Measurements from ENCODE around the gene MED19. TPM values are rescaled to one million over a fixed set of nuclear protein-coding genes. Genes with fewer than 3 reads are reported as not detected.

Gene MED19
- total and polyA plus RNA-seq, 2 donors (not counting 1 experiment from before 2014, with no cell fraction given): 9.3 to 15.0 TPM

- H2AFZ ChIP-seq (ENCODE audit: insufficient read depth, low read depth, low read length, poor library complexity, severe bottlenecking): no peak overlapping the region
- no peak overlapping the region for H3K27ac ChIP-seq (ENCODE audit: low read length in 2 of 2)
- no peaks in the 10 kb centered on the region for H3K27me3 ChIP-seq (replicated peaks in 1 of 4; ENCODE audit: control extremely low read depth in 1 of 4, control insufficient read depth in 3 of 4, insufficient read depth in 4 of 4, low read length in 3 of 4)
- H3K4me1 Mint-ChIP-seq: peaks cover 15% of the 10 kb centered on the region
- peaks cover 14% of the 10 kb centered on the region for H3K79me2 ChIP-seq (ENCODE audit: control insufficient read depth, insufficient read depth, low read length)
- WGBS (ENCODE audit: insufficient coverage): 100% methylated on average over 1 of the region's 3 CpGs
- H3K9me3 ChIP-seq (ENCODE audit: control extremely low read depth in 1 of 3, control insufficient read depth in 2 of 3, insufficient read depth in 1 of 3, low read length in 2 of 3): no peaks in the 10 kb centered on the region
- no peak overlapping the region for H3K27ac Mint-ChIP-seq
- no peak overlapping the region for H3K4me3 ChIP-seq (ENCODE audit: control extremely low read depth in 1 of 5, extremely low read depth in 1 of 5, insufficient read depth in 1 of 5, low read depth in 2 of 5, low read length in 4 of 5)
- TF ChIP-seq CTCF (IDR thresholded peaks at IDR 0.05): no peak
- TF ChIP-seq EZH2 (IDR thresholded peaks at IDR 0.05; ENCODE audit: borderline replicate concordance, insufficient read depth, low read depth, low read length, poor library complexity, severe bottlenecking): no peak
- H3K4me2 ChIP-seq (replicated peaks; ENCODE audit: low read depth, low read length, poor library complexity, severe bottlenecking): no peak overlapping the region
- no peaks in the 10 kb centered on the region for H3K9me3 Mint-ChIP-seq (ENCODE audit: insufficient read depth)
- no peak overlapping the region for H3K4me3 Mint-ChIP-seq
- no peaks in the 10 kb centered on the region for H3K36me3 ChIP-seq (replicated peaks in 1 of 2; ENCODE audit: control extremely low read depth in 1 of 2, control insufficient read depth in 1 of 2, extremely low read depth in 1 of 2, insufficient read depth in 2 of 2, low read length in 1 of 2)
- no peak for DNase-seq
- intact Hi-C loops (cut with micrococcal nuclease): no loop called here
- H3K9ac ChIP-seq (ENCODE audit: low read length): no peak overlapping the region
- peaks cover 4 to 6% of the 10 kb centered on the region in 2 donors for H3K4me1 ChIP-seq (ENCODE audit: control insufficient read depth in 2 of 2, insufficient read depth in 2 of 2, low read length in 2 of 2)
- ChIA-PET CTCF (interaction anchor here (1.2 to 6.8 kb wide), 4 partner anchors 27 to 48 kb away, joined by 3 to 75 read pairs (median 4); no protein-coding TSS in a partner anchor), POLR2A (no interaction called here)
- H4K20me1 ChIP-seq (ENCODE audit: control insufficient read depth, insufficient read depth, low read length, poor library complexity, severe bottlenecking): no peaks in the 10 kb centered on the region
- ATAC-seq (ENCODE audit: low read depth): no peak
- H3K27me3 Mint-ChIP-seq: no peaks in the 10 kb centered on the region
These were observed 46.2 kb upstream of the MED19 start for GRCh38 chr11:57758174-57758573.

- no peak overlapping the region for H3K27ac ChIP-seq (ENCODE audit: low read length in 2 of 2)
- H3K9ac ChIP-seq (ENCODE audit: low read length): no peak overlapping the region
- no peaks in the 10 kb centered on the region for H3K9me3 ChIP-seq (ENCODE audit: control extremely low read depth in 1 of 3, control insufficient read depth in 2 of 3, insufficient read depth in 1 of 3, low read length in 2 of 3)
- 97% methylated on average over 30 of the region's 30 CpGs for WGBS (ENCODE audit: insufficient coverage)
- H3K4me1 ChIP-seq (ENCODE audit: control insufficient read depth in 2 of 2, insufficient read depth in 2 of 2, low read length in 2 of 2): no peaks in the 10 kb centered on the region
- intact Hi-C loops (cut with micrococcal nuclease): no loop called here
- H4K20me1 ChIP-seq (ENCODE audit: control insufficient read depth, insufficient read depth, low read length, poor library complexity, severe bottlenecking): no peaks in the 10 kb centered on the region
- Mint-ChIP-seq H3K4me3 (no peak overlapping the region), H3K27ac (no peak overlapping the region), H3K27me3 (no peaks in the 10 kb centered on the region), H3K9me3 (ENCODE audit: insufficient read depth) (no peaks in the 10 kb centered on the region), H3K4me1 (peaks cover 8% of the 10 kb centered on the region)
- no peak overlapping the region for H3K4me2 ChIP-seq (replicated peaks; ENCODE audit: low read depth, low read length, poor library complexity, severe bottlenecking)
- POLR2A ChIA-PET: interaction anchor here (0.7 kb wide), 1 partner anchor 46 kb away, joined by 3 read pairs; no protein-coding TSS in a partner anchor
- peaks cover 0 to 4% of the 10 kb centered on the region in 2 experiments for H3K36me3 ChIP-seq (replicated peaks in 1 of 2; ENCODE audit: control extremely low read depth in 1 of 2, control insufficient read depth in 1 of 2, extremely low read depth in 1 of 2, insufficient read depth in 2 of 2, low read length in 1 of 2)
- H2AFZ ChIP-seq (ENCODE audit: insufficient read depth, low read depth, low read length, poor library complexity, severe bottlenecking): no peak overlapping the region
- ATAC-seq (ENCODE audit: low read depth) (no peak), DNase-seq (no peak)
- H3K79me2 ChIP-seq (ENCODE audit: control insufficient read depth, insufficient read depth, low read length): peaks cover 3% of the 10 kb centered on the region
- TF ChIP-seq CTCF (IDR thresholded peaks at IDR 0.05): no peak
- no peak for TF ChIP-seq EZH2 (IDR thresholded peaks at IDR 0.05; ENCODE audit: borderline replicate concordance, insufficient read depth, low read depth, low read length, poor library complexity, severe bottlenecking)
- CTCF ChIA-PET: interaction anchor here (0.7 to 6.8 kb wide), 2 partner anchors 49 to 244 kb away, joined by 4 to 180 read pairs; no protein-coding TSS in a partner anchor
- H3K27me3 ChIP-seq (replicated peaks in 1 of 4; ENCODE audit: control extremely low read depth in 1 of 4, control insufficient read depth in 3 of 4, insufficient read depth in 4 of 4, low read length in 3 of 4): no peaks in the 10 kb centered on the region
- no peak overlapping the region for H3K4me3 ChIP-seq (ENCODE audit: control extremely low read depth in 1 of 5, extremely low read depth in 1 of 5, insufficient read depth in 1 of 5, low read depth in 2 of 5, low read length in 4 of 5)
These were observed 40.9 kb upstream of the MED19 start for GRCh38 chr11:57752954-57753353.

All from B cell (primary cell).